Measurements from ENCODE around the gene POU5F1.

Gene POU5F1

DNA sequence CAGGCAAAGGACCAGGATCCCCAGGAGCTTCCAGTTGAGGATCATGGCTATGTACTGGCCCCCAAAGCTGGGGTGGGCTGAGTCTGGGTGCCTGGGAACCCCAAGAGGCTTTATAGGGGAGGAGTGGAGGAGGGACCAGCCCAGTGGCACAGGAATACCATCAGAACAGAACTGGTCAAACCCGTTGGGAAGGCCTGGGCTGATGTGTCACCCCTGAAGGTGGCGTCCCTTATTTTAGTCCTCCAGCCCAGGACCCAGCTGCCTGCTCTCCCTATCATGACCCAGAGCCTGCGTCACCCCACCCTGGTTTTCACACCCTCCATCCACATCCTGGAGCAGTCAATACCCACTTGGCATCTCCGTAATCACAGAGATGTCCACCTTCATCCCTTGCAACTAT, 31.5 kb downstream of the POU5F1 start, which contains the start of gene PSORS1C2:
Gene PSORS1C2, minus strand, starts transcription at position 85 of the 400 bp plus-strand sequence. Its CDS starts 40 bp downstream, at position 45.
- no peak for DNase-seq

- no peak for DNase-seq
Measured at GRCh38 chr6:31135710-31136109, 34.8 kb downstream of the POU5F1 start.

GRCh38 chr6:31132806-31133205, 37.7 kb downstream of the POU5F1 start:
- no peak for DNase-seq

DNA sequence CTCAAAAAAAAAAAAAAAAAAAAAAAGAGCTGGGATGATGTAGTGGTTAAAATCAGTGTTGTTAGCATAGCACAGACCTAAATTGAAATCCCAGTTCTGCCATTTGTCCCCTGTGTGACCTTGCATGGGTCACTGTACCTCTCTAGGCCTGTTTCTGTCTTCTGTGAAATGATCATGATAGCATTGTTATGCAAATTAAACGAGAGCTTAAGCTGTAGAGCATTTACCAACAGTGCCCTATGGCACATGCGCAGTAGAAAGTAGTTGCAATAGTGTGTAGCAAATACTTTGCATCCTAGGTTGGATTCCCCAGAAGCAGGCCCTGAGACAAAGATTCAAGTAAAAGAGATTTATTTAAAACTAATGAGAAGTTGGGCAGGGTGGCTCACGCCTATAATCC, 38.9 kb downstream of the POU5F1 start:
- no peak for DNase-seq

- DNase-seq, result no peak
Measured at GRCh38 chr6:31130751-31131150, 39.7 kb downstream of the POU5F1 start.

GRCh38 chr6:31129130-31129529, 41.4 kb downstream of the POU5F1 start:
- DNase-seq, result no peak

- peak; percentile 47 for DNase-seq
Measured at GRCh38 chr6:31128093-31128676, 42.3 kb downstream of the POU5F1 start.

- no peak for DNase-seq
Measured at GRCh38 chr6:31126396-31127175, 43.9 kb downstream of the POU5F1 start.

DNA sequence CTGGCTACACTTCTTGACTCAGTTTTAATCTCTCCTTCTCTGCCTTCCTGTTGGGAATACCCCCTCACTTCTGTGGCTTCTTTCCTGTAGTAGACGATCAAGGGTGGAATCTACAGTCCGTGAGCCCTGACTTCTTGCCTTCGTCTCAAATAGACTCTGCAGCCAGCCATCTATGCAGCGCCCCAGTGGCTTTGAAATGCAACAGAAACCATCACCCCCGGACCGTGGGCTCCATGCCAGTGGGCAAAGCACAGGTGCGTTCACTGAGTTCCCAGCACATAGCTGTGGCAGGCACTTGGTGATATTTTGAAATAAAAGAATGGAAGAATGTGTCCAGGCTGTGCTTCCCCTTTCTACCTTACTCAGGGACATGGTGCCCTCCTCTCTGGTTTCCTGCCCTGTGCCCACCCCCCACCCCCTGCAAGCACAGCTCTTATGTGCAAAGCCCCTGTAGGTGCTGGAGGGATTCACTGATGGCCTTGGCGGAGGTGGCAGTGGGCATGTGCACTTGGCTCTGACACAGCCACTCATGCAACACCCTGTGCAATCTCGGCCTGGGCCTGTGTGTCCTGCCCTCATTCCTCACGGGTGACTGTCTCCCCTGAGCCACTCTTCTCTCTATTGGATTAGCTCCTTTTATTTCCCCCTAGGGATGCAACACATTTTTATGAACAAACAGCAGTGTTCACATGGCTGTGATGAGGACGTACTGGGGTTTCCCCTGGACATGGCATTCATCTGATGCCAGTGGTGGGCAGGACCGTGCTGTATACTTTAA, 44.7 kb downstream of the POU5F1 start:
- DNase-seq, result no peak

GRCh38 chr6:31125162-31125561, 45.3 kb downstream of the POU5F1 start:
- DNase-seq, result no peak

GRCh38 chr6:31122791-31123706, 47.4 kb downstream of the POU5F1 start:
- DNase-seq, result no peak

DNA sequence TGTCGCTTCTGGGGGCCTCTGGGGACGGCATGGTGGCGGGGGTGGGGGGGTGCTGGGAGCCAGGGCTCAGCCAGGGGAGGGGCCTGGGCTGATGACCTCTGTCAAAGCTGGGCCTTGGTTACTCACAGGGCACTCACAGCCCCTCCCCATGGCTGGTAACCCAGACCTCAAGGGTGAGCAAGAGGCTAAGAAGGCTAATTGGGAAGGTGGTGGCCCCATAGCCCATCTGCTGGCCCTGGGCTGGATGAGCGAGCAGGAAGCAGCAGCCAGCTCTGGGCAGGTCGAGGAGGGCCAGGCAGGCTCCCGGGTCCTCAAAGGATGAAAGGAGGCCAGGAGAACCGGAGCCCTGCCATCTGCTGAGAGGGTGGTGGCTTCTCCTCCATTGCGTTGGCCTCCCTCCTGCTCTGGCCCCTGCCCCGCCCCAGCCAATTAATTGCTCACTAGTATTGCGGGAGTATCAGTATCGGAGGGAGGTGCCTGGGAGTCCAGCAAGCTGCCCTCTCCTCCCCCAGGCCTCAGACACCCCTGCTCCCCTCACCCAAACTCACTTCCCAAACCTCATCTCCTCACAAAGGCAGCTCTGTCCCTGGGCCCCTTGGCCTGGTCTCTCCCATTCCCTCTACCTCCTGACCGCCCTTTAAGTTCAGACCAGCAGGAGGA, 49.2 kb downstream of the POU5F1 start:
- DNase-seq, result no peak

- no peak for DNase-seq
Measured at GRCh38 chr6:31120151-31120915, 50.1 kb downstream of the POU5F1 start, which contains the start of gene CDSN. CDSN (minus strand) TSS chr6:31120446; CDS start chr6:31120419, 27 bp downstream.

DNA sequence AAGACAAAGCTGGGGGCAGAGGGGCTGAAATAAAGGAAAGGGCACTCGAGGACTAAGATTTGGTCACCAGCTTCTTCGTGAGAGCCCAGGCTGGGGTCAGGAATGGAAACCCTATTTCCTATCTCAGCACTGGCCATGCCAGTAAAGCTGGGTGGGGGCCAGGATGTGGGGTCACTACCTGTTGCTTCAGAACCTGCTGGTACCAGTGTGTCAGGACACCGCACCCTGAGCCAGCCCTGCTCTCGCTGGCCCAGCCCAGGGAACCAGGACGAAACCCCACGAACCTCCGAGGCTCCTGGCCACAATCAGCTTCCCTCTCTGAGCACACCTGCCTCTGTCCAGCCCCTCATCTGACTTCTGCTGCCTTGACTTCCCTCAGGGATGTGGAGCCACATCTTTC, 52.3 kb downstream of the POU5F1 start:
- no peak for DNase-seq

GRCh38 chr6:31116661-31117385, 53.7 kb downstream of the POU5F1 start:
- no peak for DNase-seq

- DNase-seq, result no peak
Measured at GRCh38 chr6:31115941-31116560, 54.4 kb downstream of the POU5F1 start.

DNA sequence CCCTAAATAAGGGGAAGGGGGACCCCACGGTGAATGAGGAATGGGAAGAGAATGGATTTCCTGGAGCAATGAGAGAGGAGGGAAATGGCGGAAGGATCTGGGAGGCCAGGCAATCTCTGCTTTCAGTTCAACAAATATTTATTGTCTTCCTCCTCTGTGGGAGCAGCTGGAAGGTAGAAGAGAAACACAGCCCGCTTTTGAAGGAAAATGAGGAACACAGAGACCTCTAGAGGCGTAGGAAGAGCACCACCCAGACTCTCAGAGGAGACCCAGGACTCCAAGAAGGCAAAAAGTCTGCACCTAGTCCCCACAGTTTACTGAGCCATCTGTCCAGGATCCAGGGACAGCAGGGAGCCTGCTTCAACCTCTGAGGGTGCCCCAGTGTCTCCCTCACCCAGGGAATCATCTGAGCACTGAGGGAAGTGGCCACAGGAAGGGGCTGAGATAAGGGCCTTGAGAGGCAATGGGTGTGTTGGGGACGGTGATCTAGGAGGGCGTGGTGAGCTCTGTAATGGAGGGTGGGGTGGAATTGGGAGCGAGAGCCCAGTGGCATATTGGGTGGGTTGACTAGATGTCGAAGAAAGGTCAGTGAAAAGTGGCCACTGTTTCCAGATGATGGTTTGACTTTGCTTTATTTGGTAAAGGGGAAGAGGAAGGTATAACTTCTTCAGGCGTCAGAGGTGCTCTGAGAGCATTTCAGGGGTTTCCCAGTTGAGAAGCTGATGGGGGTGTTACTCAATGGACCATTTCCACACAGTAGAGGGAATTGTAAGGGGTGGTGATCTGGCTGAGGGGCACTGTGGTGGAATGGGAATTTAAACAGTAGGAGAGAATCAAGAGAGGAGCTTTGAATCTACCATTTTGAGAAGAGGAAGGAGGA, 55.3 kb downstream of the POU5F1 start:
- DNase-seq, result no peak

- no peak for DNase-seq
Measured at GRCh38 chr6:31114541-31114878, 56.0 kb downstream of the POU5F1 start, which contains the start of gene PSORS1C1. PSORS1C1 (plus strand) TSS chr6:31114800; CDS start chr6:31129633, 14,833 bp downstream.
